GM21723 (cell line): ENCODE results near the gene MED23.

Source experiments
- ATAC-seq: cut with Tn5 transposase; IDR thresholded peaks from one replicate; pipeline ENCODE4 v1.9.1; 2021; ENCODE audit warnings: mild to moderate bottlenecking, moderate library complexity; ENCODE audit not compliant: unreplicated experiment

MED23 gene

GRCh38 chr6:131627724-131628682, at the start of gene MED23:
Gene MED23, minus strand, starts transcription at chr6:131628242. Its CDS starts 193 bp downstream, at chr6:131628049.
- ATAC-seq: peak; percentile 98

GRCh38 chr6:131673184-131673583, 45.1 kb upstream of the MED23 start:
- no peak for ATAC-seq

GRCh38 chr6:131669891-131670290, 41.8 kb upstream of the MED23 start:
- no peak for ATAC-seq

- no peak for ATAC-seq
Observed at GRCh38 chr6:131663578-131664165, 35.6 kb upstream of the MED23 start.

- ATAC-seq: no peak
Observed at GRCh38 chr6:131660195-131660594, 32.2 kb upstream of the MED23 start.

GRCh38 chr6:131658287-131658686, 30.2 kb upstream of the MED23 start:
- ATAC-seq: no peak

- ATAC-seq: no peak
Observed at GRCh38 chr6:131657630-131658111, 29.6 kb upstream of the MED23 start.

- no peak for ATAC-seq
Observed at GRCh38 chr6:131657222-131657621, 29.2 kb upstream of the MED23 start.

- ATAC-seq: no peak
Observed at GRCh38 chr6:131656667-131657066, 28.6 kb upstream of the MED23 start.

GRCh38 chr6:131655951-131656350, 27.9 kb upstream of the MED23 start:
- no peak for ATAC-seq

GRCh38 chr6:131655387-131655786, 27.3 kb upstream of the MED23 start:
- no peak for ATAC-seq

GRCh38 chr6:131654326-131654725, 26.3 kb upstream of the MED23 start:
- no peak for ATAC-seq

- ATAC-seq: no peak
Observed at GRCh38 chr6:131652472-131652871, 24.4 kb upstream of the MED23 start.

- ATAC-seq: no peak
Observed at GRCh38 chr6:131651782-131652181, 23.7 kb upstream of the MED23 start.

GRCh38 chr6:131646249-131646670, 18.2 kb upstream of the MED23 start:
- no peak for ATAC-seq

GRCh38 chr6:131645846-131646245, 17.8 kb upstream of the MED23 start:
- no peak for ATAC-seq

- no peak for ATAC-seq
Observed at GRCh38 chr6:131644921-131645320, 16.9 kb upstream of the MED23 start.

- no peak for ATAC-seq
Observed at GRCh38 chr6:131643855-131644460, 15.9 kb upstream of the MED23 start.

- ATAC-seq: no peak
Observed at GRCh38 chr6:131642987-131643611, 15.1 kb upstream of the MED23 start.

- ATAC-seq: no peak
Observed at GRCh38 chr6:131642565-131642964, 14.5 kb upstream of the MED23 start.

GRCh38 chr6:131641554-131641953, 13.5 kb upstream of the MED23 start:
- ATAC-seq: no peak
